ENCODE measurements around the gene RRP8.

DNA sequence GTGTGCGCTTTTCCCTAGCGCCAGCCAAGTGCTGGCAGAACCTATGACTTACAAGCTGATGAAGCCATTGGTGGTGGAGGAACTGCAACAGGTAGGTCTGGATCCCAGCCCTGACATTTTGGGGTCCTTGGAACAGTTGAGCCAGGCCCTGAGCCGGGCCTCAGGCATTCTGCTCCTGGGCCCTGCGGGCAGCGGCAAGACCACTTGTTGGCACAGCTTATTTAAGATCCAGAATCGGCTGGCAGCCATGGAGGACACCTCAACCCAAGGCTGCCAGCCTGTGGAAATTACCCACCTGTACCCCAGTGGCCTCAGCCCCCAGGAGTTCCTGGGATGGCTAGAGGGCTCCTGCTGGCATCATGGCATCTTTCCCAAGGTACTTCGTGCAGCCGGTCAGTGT is 56.7 kb downstream of the RRP8 start:
- TF ChIP-seq, protein P1, sequence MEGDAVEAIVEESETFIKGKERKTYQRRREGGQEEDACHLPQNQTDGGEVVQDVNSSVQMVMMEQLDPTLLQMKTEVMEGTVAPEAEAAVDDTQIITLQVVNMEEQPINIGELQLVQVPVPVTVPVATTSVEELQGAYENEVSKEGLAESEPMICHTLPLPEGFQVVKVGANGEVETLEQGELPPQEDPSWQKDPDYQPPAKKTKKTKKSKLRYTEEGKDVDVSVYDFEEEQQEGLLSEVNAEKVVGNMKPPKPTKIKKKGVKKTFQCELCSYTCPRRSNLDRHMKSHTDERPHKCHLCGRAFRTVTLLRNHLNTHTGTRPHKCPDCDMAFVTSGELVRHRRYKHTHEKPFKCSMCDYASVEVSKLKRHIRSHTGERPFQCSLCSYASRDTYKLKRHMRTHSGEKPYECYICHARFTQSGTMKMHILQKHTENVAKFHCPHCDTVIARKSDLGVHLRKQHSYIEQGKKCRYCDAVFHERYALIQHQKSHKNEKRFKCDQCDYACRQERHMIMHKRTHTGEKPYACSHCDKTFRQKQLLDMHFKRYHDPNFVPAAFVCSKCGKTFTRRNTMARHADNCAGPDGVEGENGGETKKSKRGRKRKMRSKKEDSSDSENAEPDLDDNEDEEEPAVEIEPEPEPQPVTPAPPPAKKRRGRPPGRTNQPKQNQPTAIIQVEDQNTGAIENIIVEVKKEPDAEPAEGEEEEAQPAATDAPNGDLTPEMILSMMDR (IDR thresholded peaks at IDR 0.05; ENCODE audit: poor library complexity): no peak
- TF ChIP-seq EZH2 (IDR thresholded peaks at IDR 0.05; ENCODE audit: borderline replicate concordance): no peak
- no peak for TF ChIP-seq EZH2phosphoT487 (IDR thresholded peaks at IDR 0.05; ENCODE audit: low read depth, severe bottlenecking, unreplicated experiment)
